H9 (cell line): ENCODE results near the gene TM9SF2. TPM values are rescaled to one million over a fixed set of nuclear protein-coding genes. Genes with fewer than 3 reads are reported as not detected.

ENCODE experiments used
- DNase-seq: peaks from one replicate; pipeline ENCODE4 v3.0.0-alpha.2; 2017
- H2AFZ ChIP-seq: one replicate; pipeline ENCODE4 v1.6.1; 2013; ENCODE audit warnings: mild to moderate bottlenecking, low read length, control low read depth, moderate library complexity
- H2AK5ac ChIP-seq: 2 replicates; pipeline ENCODE4 v1.6.1; 2013; ENCODE audit warnings: low read length, control low read depth, mixed read lengths; ENCODE audit not compliant: insufficient read length
- H2BK120ac ChIP-seq: one replicate; pipeline ENCODE4 v1.6.1; 2013; ENCODE audit warnings: low read depth, mild to moderate bottlenecking, low read length, control low read depth, inconsistent platforms; ENCODE audit not compliant: poor library complexity, severe bottlenecking
- H2BK12ac ChIP-seq: 2 replicates; pipeline ENCODE4 v1.6.1; 2013; ENCODE audit warnings: low read length, control low read depth, mixed read lengths, low read depth; ENCODE audit not compliant: insufficient read length
- H2BK15ac ChIP-seq: 2 replicates; pipeline ENCODE4 v1.6.1; 2013; ENCODE audit warnings: low read depth, low read length, control low read depth
- H2BK20ac ChIP-seq: one replicate; pipeline ENCODE4 v1.6.1; 2013; ENCODE audit warnings: low read depth, mild to moderate bottlenecking, low read length, control low read depth, inconsistent platforms; ENCODE audit not compliant: poor library complexity, severe bottlenecking
- H2BK5ac ChIP-seq: 2 replicates; pipeline ENCODE4 v1.6.1; 2013; ENCODE audit warnings: low read length, control low read depth, mixed read lengths; ENCODE audit not compliant: insufficient read length
- H3K14ac ChIP-seq: 2 replicates; pipeline ENCODE4 v1.6.1; 2013; ENCODE audit warnings: low read length, control low read depth; ENCODE audit not compliant: insufficient read depth
- H3K18ac ChIP-seq: 2 replicates; pipeline ENCODE4 v1.6.1; 2013; ENCODE audit warnings: low read depth, mild to moderate bottlenecking, mixed read lengths, low read length, control low read depth; ENCODE audit not compliant: insufficient read length
- H3K23ac ChIP-seq: 2 replicates; pipeline ENCODE4 v1.6.1; 2013; ENCODE audit warnings: low read length, control low read depth, mixed read lengths, low read depth; ENCODE audit not compliant: insufficient read length
- H3K23me2 ChIP-seq: 2 replicates; pipeline ENCODE4 v1.6.1; 2013; ENCODE audit warnings: low read depth, mild to moderate bottlenecking, mixed read lengths, low read length, control low read depth; ENCODE audit not compliant: insufficient read length, poor library complexity, severe bottlenecking
- H3K27ac ChIP-seq: 2 replicates; pipeline ENCODE4 v1.5.1; 2013; ENCODE audit warnings: low read length, control low read depth, mixed read lengths, low read depth; ENCODE audit not compliant: insufficient read length
- H3K27me3 ChIP-seq: 2 replicates; pipeline ENCODE4 v1.6.1; 2013; ENCODE audit warnings: low read length, control low read depth, inconsistent platforms; ENCODE audit not compliant: insufficient read depth
- H3K4ac ChIP-seq: 2 replicates; pipeline ENCODE4 v1.6.1; 2013; ENCODE audit warnings: low read depth, mild to moderate bottlenecking, control low read depth, inconsistent platforms, low read length, moderate library complexity
- H3K4me1 ChIP-seq: 2 replicates; pipeline ENCODE4 v1.6.1; 2013; ENCODE audit warnings: low read length, control low read depth, inconsistent platforms; ENCODE audit not compliant: insufficient read depth
- H3K4me2 ChIP-seq: 2 replicates; pipeline ENCODE4 v1.6.1; 2013; ENCODE audit warnings: low read length, control low read depth, mixed read lengths; ENCODE audit not compliant: insufficient read length, insufficient read depth
- H3K56ac ChIP-seq: 2 replicates; pipeline ENCODE4 v1.6.1; 2013; ENCODE audit warnings: low read depth, mild to moderate bottlenecking, mixed read lengths, low read length, control low read depth; ENCODE audit not compliant: insufficient read length
- H3K79me1 ChIP-seq: 2 replicates; pipeline ENCODE4 v1.6.1; 2013; ENCODE audit warnings: low read depth, mild to moderate bottlenecking, moderate library complexity, low read length, control low read depth, inconsistent platforms; ENCODE audit not compliant: insufficient read depth, poor library complexity, severe bottlenecking
- H3K79me2 ChIP-seq: 2 replicates; pipeline ENCODE4 v1.6.1; 2013; ENCODE audit warnings: low read length, control low read depth, inconsistent platforms; ENCODE audit not compliant: insufficient read depth
- H3K9ac ChIP-seq: 2 replicates; pipeline ENCODE4 v1.6.1; 2013; ENCODE audit warnings: low read length, control low read depth, mixed read lengths; ENCODE audit not compliant: insufficient read length; ENCODE audit errors: extremely low read depth
- H3K9me3 ChIP-seq: one replicate; pipeline ENCODE4 v1.6.1; 2013; ENCODE audit warnings: low read depth, low read length, inconsistent platforms; ENCODE audit not compliant: control insufficient read depth
- H3T11ph ChIP-seq: one replicate; pipeline ENCODE4 v1.6.1; 2013; ENCODE audit warnings: mild to moderate bottlenecking, low read length, control low read depth, inconsistent platforms
- H4K20me1 ChIP-seq: one replicate; pipeline ENCODE4 v1.6.1; 2013; ENCODE audit not compliant: control insufficient read depth, insufficient read length, insufficient read depth
- H4K5ac ChIP-seq: 2 replicates; pipeline ENCODE4 v1.6.1; 2013; ENCODE audit warnings: low read depth, mild to moderate bottlenecking, mixed read lengths, low read length, control low read depth; ENCODE audit not compliant: insufficient read length
- H4K8ac ChIP-seq: replicated peaks from 2 replicates; pipeline ENCODE4 v1.6.1; 2013; ENCODE audit warnings: low read length, control low read depth, mixed read lengths, low read depth; ENCODE audit not compliant: insufficient read length
- H4K91ac ChIP-seq: 2 replicates; pipeline ENCODE4 v1.6.1; 2013; ENCODE audit warnings: low read depth, mild to moderate bottlenecking, moderate library complexity, mixed read lengths, low read length, control low read depth; ENCODE audit not compliant: insufficient read length
- H3K27ac Mint-ChIP-seq, 3 experiments: 2 replicates in 2 of 3; 3 replicates in 1 of 3; pipeline ENCODE4 v1.8.0; 2020 to 2021; ENCODE audit warnings: mixed read lengths in 3 of 3, mild to moderate bottlenecking in 1 of 3, moderate library complexity in 1 of 3
- H3K27me3 Mint-ChIP-seq: 2 replicates; pipeline ENCODE4 v1.8.0; 2021; ENCODE audit warnings: low read depth, mild to moderate bottlenecking, moderate library complexity, mixed read lengths
- H3K36me3 Mint-ChIP-seq, 3 experiments: 2 replicates in 2 of 3; 3 replicates in 1 of 3; pipeline ENCODE4 v1.8.0; 2020 to 2021; ENCODE audit warnings: low read depth in 3 of 3, mixed read lengths in 3 of 3; ENCODE audit not compliant: insufficient read depth in 1 of 3
- H3K4me1 Mint-ChIP-seq, 2 experiments: 2 replicates each; pipeline ENCODE4 v1.8.0; 2020; ENCODE audit warnings: mixed read lengths in 2 of 2
- H3K4me3 Mint-ChIP-seq, 2 experiments: 2 replicates in 1 of 2; 3 replicates in 1 of 2; pipeline ENCODE4 v1.8.0; 2020 to 2021; ENCODE audit warnings: mild to moderate bottlenecking in 2 of 2, mixed read lengths in 2 of 2, moderate library complexity in 1 of 2
- H3K9me3 Mint-ChIP-seq, 2 experiments: 2 replicates in 1 of 2; 3 replicates in 1 of 2; pipeline ENCODE4 v1.8.0; 2020; ENCODE audit warnings: mild to moderate bottlenecking in 2 of 2, mixed read lengths in 2 of 2, moderate library complexity in 1 of 2
- CTCF ChIP-seq: fragments of 200-600 bp; sonication (generic); conservative IDR thresholded peaks from 3 replicates; pipeline ENCODE4 v1.8.0; 2021; ENCODE audit warnings: antibody characterized with exemption, mild to moderate bottlenecking
- WGBS: extraction: QIAGEN DNeasy Blood & Tissue Kit; methylation state at CpG from one replicate; pipeline ENCODE4 v1.1.7; 2013; ENCODE audit warnings: missing lambda C conversion rate, low lambda C conversion rate, mixed read lengths; ENCODE audit not compliant: insufficient read length; ENCODE audit errors: extremely low coverage; 5-methylcytosine and 5-hydroxymethylcytosine counted together
- total RNA-seq: library from RNA; stranded (reverse); gene quantifications from 2 replicates; pipeline ENCODE4 v1.2.1, GENCODE V29; 2021

The TM9SF2 gene
- total RNA-seq, 1 experiment from 2014 or later = 86.1 TPM

DNA sequence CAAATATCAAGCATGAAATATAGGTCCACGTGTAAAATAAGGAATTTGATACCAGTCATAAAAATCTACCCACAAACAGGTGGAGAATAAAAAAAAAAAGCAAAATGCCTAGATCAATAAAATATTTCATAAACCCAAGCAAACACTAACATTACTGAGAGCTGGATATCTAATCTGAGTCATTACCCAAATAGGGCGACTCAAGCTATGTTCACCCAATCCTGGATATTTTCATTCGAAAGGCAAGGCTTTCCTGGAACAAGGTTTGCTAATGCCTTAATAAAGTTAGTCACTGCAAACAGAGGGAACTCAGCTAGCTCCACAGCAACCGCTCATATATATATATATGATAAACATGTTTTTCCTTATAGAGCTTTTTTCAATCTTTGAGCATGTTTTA is 33.5 kb upstream of the TM9SF2 start:
- no peak for DNase-seq
- H2AFZ ChIP-seq = no peak overlapping the region
- H3K4me1 ChIP-seq = no peaks in the 10 kb centered on the region; the same call in 1 of the 2 replicates
- no peak overlapping the region for H3K9ac ChIP-seq
- H2BK12ac ChIP-seq = no peak overlapping the region
- no peak overlapping the region for H3K27ac ChIP-seq
- no peaks in the 10 kb centered on the region for H4K20me1 ChIP-seq
- no peak overlapping the region for H3K23ac ChIP-seq
- H2BK120ac ChIP-seq = no peak overlapping the region
- no peak overlapping the region for H4K5ac ChIP-seq
- H3K23me2 ChIP-seq = no peaks in the 10 kb centered on the region
- H3K4me3 Mint-ChIP-seq = no peak overlapping the region
- H3K36me3 Mint-ChIP-seq = no peaks in the 10 kb centered on the region; a peak in 1 of 7 replicates
- peaks cover 8% of the 10 kb centered on the region; the same call in 1 of the 2 replicates for H3K27me3 Mint-ChIP-seq
- no peak for TF ChIP-seq CTCF
- WGBS = no CpG with 5 or more reads among the region's 4 CpGs
- no peak overlapping the region for H2AK5ac ChIP-seq
- no peaks in the 10 kb centered on the region for H3K9me3 Mint-ChIP-seq
- no peak overlapping the region for H3K18ac ChIP-seq
- H3K9me3 ChIP-seq = no peaks in the 10 kb centered on the region
- H2BK15ac ChIP-seq = no peak overlapping the region
- no peak overlapping the region for H3K4me2 ChIP-seq
- no peak overlapping the region for H3K14ac ChIP-seq
- no peak overlapping the region for H4K91ac ChIP-seq
- H3K27me3 ChIP-seq = no peaks in the 10 kb centered on the region
- no peak overlapping the region for H4K8ac ChIP-seq
- no peak overlapping the region for H3K27ac Mint-ChIP-seq
- H3K79me2 ChIP-seq = no peaks in the 10 kb centered on the region
- no peak overlapping the region for H3K4ac ChIP-seq
- H2BK20ac ChIP-seq = no peak overlapping the region
- no peak overlapping the region for H3T11ph ChIP-seq
- peaks cover 13 to 15% of the 10 kb centered on the region in 2 experiments for H3K4me1 Mint-ChIP-seq
- no peak overlapping the region for H2BK5ac ChIP-seq
- no peaks in the 10 kb centered on the region for H3K79me1 ChIP-seq
- H3K56ac ChIP-seq = no peak overlapping the region
